ENCODE results near the gene H6PD.

H6PD gene

DNA sequence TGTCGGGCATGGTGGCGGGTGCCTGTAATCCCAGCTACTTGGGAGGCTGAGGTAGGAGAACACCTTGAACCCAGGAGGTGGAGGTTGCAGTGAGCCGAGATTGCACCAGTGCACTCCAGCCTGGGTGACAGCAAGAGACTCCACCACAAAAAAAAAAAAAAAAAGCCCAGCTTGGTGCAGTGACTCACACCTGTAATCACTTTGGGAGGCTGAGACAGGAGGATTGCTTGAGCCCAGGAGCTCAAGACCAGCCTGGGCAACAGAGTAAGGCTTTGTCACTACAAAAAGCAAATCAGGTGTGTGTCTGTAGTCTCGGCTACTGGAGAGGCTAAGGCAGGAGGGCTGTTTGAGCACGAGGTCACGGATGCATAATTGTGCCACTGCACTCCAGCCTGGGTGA lies 5.0 kb upstream of the H6PD start:
- H3K36me3 ChIP-seq (ENCODE audit: control insufficient read depth in 2 of 2, insufficient read depth in 1 of 2, low read length in 2 of 2) = no peaks in the 10 kb centered on the region
- POLR2A ChIA-PET = interaction anchor here (0.6 kb wide), 1 partner anchor 96 kb away, joined by 3 read pairs; no protein-coding TSS in a partner anchor
- no peaks in the 10 kb centered on the region for H3K4me1 ChIP-seq (ENCODE audit: control insufficient read depth, insufficient read depth, low read length)
- H3K27ac ChIP-seq (ENCODE audit: extremely low read depth, low read depth, low read length) = no peak overlapping the region
- H3K4me3 ChIP-seq (ENCODE audit: low read depth, low read length) = no peak overlapping the region
- no peaks in the 10 kb centered on the region for H3K9me3 ChIP-seq (ENCODE audit: control insufficient read depth, insufficient read depth, low read depth, low read length)
- TF ChIP-seq, protein P1, sequence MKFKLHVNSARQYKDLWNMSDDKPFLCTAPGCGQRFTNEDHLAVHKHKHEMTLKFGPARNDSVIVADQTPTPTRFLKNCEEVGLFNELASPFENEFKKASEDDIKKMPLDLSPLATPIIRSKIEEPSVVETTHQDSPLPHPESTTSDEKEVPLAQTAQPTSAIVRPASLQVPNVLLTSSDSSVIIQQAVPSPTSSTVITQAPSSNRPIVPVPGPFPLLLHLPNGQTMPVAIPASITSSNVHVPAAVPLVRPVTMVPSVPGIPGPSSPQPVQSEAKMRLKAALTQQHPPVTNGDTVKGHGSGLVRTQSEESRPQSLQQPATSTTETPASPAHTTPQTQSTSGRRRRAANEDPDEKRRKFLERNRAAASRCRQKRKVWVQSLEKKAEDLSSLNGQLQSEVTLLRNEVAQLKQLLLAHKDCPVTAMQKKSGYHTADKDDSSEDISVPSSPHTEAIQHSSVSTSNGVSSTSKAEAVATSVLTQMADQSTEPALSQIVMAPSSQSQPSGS (tag by site-specific recombination; IDR thresholded peaks at IDR 0.05; ENCODE audit: low read depth) = no peak
- TF ChIP-seq ZNF558 (tag by site-specific recombination; IDR thresholded peaks at IDR 0.05) (no peak), ZNF335 (tag by site-specific recombination; conservative IDR thresholded peaks at IDR 0.05) (no peak), ZNF529 (tag by site-specific recombination; IDR thresholded peaks at IDR 0.05; ENCODE audit: insufficient replicate concordance) (no peak), ZNF660 (tag by site-specific recombination; IDR thresholded peaks at IDR 0.05) (no peak), ZNF239 (tag by site-specific recombination; IDR thresholded peaks at IDR 0.05) (no peak), ZNF112 (tag by site-specific recombination; IDR thresholded peaks at IDR 0.05) (no peak), ZNF571 (tag by site-specific recombination; IDR thresholded peaks at IDR 0.05) (no peak), ZNF37A (tag by site-specific recombination; IDR thresholded peaks at IDR 0.05) (no peak), ZNF266 (tag by site-specific recombination; IDR thresholded peaks at IDR 0.05; ENCODE audit: low read depth) (no peak), ZNF211 (tag by site-specific recombination; IDR thresholded peaks at IDR 0.05; ENCODE audit: low read depth) (no peak), GLI4 (tag by site-specific recombination; IDR thresholded peaks at IDR 0.05) (no peak)
- TF ChIP-seq, protein P2, sequence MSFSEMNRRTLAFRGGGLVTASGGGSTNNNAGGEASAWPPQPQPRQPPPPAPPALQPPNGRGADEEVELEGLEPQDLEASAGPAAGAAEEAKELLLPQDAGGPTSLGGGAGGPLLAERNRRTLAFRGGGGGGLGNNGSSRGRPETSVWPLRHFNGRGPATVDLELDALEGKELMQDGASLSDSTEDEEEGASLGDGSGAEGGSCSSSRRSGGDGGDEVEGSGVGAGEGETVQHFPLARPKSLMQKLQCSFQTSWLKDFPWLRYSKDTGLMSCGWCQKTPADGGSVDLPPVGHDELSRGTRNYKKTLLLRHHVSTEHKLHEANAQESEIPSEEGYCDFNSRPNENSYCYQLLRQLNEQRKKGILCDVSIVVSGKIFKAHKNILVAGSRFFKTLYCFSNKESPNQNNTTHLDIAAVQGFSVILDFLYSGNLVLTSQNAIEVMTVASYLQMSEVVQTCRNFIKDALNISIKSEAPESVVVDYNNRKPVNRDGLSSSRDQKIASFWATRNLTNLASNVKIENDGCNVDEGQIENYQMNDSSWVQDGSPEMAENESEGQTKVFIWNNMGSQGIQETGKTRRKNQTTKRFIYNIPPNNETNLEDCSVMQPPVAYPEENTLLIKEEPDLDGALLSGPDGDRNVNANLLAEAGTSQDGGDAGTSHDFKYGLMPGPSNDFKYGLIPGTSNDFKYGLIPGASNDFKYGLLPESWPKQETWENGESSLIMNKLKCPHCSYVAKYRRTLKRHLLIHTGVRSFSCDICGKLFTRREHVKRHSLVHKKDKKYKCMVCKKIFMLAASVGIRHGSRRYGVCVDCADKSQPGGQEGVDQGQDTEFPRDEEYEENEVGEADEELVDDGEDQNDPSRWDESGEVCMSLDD (tag by site-specific recombination; IDR thresholded peaks at IDR 0.05) = no peak
- TF ChIP-seq, protein P3, sequence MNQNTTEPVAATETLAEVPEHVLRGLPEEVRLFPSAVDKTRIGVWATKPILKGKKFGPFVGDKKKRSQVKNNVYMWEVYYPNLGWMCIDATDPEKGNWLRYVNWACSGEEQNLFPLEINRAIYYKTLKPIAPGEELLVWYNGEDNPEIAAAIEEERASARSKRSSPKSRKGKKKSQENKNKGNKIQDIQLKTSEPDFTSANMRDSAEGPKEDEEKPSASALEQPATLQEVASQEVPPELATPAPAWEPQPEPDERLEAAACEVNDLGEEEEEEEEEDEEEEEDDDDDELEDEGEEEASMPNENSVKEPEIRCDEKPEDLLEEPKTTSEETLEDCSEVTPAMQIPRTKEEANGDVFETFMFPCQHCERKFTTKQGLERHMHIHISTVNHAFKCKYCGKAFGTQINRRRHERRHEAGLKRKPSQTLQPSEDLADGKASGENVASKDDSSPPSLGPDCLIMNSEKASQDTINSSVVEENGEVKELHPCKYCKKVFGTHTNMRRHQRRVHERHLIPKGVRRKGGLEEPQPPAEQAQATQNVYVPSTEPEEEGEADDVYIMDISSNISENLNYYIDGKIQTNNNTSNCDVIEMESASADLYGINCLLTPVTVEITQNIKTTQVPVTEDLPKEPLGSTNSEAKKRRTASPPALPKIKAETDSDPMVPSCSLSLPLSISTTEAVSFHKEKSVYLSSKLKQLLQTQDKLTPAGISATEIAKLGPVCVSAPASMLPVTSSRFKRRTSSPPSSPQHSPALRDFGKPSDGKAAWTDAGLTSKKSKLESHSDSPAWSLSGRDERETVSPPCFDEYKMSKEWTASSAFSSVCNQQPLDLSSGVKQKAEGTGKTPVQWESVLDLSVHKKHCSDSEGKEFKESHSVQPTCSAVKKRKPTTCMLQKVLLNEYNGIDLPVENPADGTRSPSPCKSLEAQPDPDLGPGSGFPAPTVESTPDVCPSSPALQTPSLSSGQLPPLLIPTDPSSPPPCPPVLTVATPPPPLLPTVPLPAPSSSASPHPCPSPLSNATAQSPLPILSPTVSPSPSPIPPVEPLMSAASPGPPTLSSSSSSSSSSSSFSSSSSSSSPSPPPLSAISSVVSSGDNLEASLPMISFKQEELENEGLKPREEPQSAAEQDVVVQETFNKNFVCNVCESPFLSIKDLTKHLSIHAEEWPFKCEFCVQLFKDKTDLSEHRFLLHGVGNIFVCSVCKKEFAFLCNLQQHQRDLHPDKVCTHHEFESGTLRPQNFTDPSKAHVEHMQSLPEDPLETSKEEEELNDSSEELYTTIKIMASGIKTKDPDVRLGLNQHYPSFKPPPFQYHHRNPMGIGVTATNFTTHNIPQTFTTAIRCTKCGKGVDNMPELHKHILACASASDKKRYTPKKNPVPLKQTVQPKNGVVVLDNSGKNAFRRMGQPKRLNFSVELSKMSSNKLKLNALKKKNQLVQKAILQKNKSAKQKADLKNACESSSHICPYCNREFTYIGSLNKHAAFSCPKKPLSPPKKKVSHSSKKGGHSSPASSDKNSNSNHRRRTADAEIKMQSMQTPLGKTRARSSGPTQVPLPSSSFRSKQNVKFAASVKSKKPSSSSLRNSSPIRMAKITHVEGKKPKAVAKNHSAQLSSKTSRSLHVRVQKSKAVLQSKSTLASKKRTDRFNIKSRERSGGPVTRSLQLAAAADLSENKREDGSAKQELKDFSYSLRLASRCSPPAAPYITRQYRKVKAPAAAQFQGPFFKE (tag by site-specific recombination; IDR thresholded peaks at IDR 0.05; ENCODE audit: borderline replicate concordance) = no peak
- TF ChIP-seq, protein P4, sequence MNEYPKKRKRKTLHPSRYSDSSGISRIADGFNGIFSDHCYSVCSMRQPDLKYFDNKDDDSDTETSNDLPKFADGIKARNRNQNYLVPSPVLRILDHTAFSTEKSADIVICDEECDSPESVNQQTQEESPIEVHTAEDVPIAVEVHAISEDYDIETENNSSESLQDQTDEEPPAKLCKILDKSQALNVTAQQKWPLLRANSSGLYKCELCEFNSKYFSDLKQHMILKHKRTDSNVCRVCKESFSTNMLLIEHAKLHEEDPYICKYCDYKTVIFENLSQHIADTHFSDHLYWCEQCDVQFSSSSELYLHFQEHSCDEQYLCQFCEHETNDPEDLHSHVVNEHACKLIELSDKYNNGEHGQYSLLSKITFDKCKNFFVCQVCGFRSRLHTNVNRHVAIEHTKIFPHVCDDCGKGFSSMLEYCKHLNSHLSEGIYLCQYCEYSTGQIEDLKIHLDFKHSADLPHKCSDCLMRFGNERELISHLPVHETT (tag by site-specific recombination; IDR thresholded peaks at IDR 0.05) = no peak
- CTCF ChIA-PET = interaction anchor here (0.7 to 1.5 kb wide), 3 partner anchors 14 to 119 kb away, joined by 3 to 6 read pairs (median 3); no protein-coding TSS in a partner anchor
